ENCODE measurements around the gene MEAF6.

The MEAF6 gene

DNA sequence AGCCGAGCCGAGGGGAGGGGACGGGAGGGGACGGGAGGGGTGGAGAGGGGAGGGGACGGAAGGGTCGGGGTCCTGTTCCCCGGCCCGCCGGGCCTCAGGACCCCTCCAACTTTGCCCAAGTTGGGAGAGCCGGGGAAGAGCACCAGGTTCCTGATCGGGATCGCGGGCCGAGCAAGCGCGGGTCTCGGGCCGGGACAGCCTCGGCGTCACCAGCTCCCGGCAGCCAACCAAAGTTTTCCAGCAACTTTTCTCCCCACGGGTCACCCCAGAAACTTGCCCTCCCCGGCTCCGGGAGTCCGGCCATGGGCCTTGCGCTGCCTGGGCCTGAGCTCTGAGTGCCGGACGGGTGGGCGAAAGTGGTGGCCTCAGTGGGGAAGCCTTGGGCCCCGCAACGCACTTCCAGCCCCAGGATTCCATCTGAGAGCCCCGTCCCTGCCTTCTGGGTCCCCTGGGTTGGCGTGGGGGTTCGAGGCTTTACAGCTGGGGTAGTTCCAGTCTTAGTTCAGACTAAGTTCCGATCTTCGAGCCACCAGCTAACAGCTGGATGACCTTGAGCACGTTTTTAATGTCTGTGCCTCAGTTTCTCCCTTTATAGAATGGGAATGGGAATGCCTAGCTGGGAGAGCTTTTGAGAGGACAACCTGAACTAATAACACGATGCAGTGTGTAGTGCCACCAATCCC lies 39.7 kb downstream of the MEAF6 start:
- no peak for DNase-seq (ENCODE audit: low read depth in 2 of 2, low spot score in 1 of 2)

- peak; percentile 74 to 88 for DNase-seq (ENCODE audit: low read depth in 2 of 2, low spot score in 1 of 2)
Measured at GRCh38 chr1:37474046-37474696, 40.4 kb downstream of the MEAF6 start, which contains the start of gene ZC3H12A. Gene ZC3H12A (plus strand): TSS chr1:37474580. CDS start chr1:37475497, 917 bp downstream.

- DNase-seq (ENCODE audit: low read depth in 2 of 2, low spot score in 1 of 2): no peak
Measured at GRCh38 chr1:37473431-37474045, 41.0 kb downstream of the MEAF6 start.

- DNase-seq (ENCODE audit: low read depth in 2 of 2, low spot score in 1 of 2): no peak
Measured at GRCh38 chr1:37472994-37473393, 41.6 kb downstream of the MEAF6 start.

- no peak for DNase-seq (ENCODE audit: low read depth in 2 of 2, low spot score in 1 of 2)
Measured at GRCh38 chr1:37472281-37472680, 42.3 kb downstream of the MEAF6 start.

DNA sequence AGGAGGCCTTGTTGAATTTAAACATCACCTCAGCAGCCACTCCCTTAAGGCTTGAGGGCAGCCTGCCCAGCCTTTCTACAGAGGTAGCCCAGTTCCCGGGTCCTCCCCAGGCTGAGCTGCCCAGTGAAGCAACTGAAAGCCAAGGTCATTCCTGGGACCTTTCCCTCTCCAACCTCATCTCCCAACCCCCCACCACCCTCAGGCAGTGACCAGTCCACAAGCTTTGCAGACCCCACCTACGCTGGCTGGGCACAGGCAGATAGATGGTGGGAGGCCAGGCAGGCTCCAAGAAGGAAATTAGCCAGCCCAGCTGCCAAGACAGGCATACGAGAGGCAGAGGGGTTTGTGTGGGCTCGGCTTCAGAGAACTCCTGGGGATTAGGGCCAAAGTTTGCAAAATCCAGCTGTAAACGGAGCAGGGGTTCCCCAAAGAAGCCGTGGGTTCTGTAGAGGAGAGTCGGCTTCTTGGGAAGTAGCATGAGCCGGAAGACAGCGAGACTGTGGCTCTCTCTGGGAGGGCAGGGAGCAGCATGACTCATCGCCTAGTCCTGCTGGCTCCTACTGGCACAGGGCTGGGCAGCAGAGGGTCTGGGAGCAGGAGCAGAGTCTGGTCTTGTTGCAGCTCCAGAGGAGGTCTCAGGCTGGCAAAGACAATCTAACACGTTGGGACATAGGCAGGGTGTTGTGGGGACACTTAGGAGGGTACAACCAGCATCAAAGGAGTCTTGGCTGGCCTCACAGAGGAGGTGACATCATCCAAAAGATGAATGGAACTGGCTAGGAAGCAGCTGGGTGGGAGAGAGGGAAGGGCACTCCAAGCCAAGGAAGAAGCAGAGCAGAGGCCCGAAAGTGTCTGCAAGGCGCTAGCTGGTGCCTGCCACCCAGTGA lies 43.0 kb downstream of the MEAF6 start:
- no peak for DNase-seq (ENCODE audit: low read depth in 2 of 2, low spot score in 1 of 2)

DNA sequence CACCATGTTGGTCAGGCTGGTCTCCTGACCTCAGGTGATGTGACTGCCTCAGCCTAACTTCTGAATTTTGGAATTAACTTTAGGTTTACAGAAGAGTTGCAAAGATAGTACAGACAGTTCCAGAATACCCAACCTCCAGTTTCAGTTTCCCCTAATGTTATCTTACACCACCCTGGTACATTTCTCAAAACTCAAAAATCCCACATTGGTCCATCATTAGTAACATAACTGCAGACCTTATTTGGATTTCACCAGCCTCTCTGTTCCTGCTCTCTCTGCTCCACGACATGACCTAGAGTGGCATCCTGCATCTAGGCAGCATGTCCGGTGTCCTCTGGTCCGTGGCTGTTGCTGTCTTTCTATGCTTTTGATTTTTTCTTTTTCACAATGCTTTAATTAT lies 45.2 kb downstream of the MEAF6 start:
- DNase-seq (ENCODE audit: low read depth in 2 of 2, low spot score in 1 of 2): no peak

DNA sequence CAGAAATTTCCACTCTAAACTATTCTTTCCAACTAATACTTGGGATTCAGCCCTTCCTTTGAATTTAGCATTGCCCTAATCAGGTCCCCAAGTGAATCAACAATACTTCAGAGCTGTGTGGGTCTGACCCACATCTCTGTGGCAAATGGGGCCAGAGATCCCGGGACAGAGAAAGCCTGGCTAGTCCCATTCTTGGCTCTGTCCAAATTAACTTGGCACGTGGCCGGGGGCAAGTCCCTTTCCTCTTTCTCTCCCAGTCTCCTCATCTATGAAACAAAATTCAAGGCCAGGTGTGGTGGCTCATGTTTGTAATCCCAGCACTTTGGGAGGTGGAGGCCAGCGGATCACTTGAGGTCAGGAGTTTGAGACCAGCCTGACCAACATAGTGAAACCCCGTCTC lies 46.5 kb downstream of the MEAF6 start:
- no peak for DNase-seq (ENCODE audit: low read depth in 2 of 2, low spot score in 1 of 2)

DNA sequence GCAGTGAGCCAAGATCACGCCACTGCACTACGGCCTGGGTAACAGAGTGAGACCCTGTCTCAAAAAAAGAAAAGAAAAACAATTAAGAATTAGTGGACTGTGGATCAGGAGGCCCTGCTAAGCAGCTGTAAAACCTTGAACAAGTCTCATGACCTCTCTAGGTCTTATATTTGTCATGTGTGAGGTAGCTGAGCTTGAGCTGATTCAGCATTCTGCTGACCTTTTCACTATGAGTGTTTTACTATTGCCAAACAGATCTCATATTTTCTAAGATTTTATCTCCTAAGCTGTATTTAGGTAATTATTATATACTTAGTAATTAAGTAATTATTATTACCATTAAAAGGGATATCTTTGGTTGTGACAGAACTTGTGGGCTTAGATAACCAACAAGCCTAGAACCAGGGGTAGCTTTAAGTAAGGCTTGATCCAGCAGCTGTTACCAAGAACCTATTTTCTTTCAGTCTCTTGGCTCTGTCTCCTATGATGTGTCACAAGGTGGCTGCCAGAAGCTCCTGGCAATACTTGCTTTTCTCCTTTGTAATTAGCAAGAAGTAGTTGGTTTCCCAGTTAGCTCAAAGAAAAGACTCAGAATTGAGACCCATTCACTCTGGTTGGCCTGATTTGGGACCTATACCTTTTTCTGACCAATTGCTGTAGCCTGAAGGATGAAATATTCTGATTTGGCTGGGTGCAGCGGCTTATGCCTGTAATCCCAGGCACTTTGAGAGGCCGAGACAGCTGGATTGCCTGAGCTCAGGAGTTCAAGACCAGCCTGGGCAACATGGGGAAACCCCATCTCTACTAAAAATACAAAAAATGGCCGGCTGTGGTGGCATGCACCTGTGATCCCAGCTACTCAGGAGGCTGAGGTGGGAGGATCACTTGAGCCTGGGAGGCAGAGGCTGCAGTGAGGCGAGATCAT lies 48.7 kb downstream of the MEAF6 start:
- DNase-seq (ENCODE audit: low read depth in 2 of 2, low spot score in 1 of 2): no peak

GRCh38 chr1:37464443-37464842 lies 50.1 kb downstream of the MEAF6 start:
- DNase-seq (ENCODE audit: low read depth in 2 of 2, low spot score in 1 of 2): no peak

- no peak for DNase-seq (ENCODE audit: low read depth in 2 of 2, low spot score in 1 of 2)
Measured at GRCh38 chr1:37461698-37462436, 52.7 kb downstream of the MEAF6 start.

- no peak for DNase-seq (ENCODE audit: low read depth in 2 of 2, low spot score in 1 of 2)
Measured at GRCh38 chr1:37458551-37458950, 56.0 kb downstream of the MEAF6 start.

GRCh38 chr1:37456614-37457013 lies 58.0 kb downstream of the MEAF6 start:
- DNase-seq (ENCODE audit: low read depth in 2 of 2, low spot score in 1 of 2): no peak

- DNase-seq (ENCODE audit: low read depth in 2 of 2, low spot score in 1 of 2): no peak
Measured at GRCh38 chr1:37455516-37455915, 59.0 kb downstream of the MEAF6 start.

DNA sequence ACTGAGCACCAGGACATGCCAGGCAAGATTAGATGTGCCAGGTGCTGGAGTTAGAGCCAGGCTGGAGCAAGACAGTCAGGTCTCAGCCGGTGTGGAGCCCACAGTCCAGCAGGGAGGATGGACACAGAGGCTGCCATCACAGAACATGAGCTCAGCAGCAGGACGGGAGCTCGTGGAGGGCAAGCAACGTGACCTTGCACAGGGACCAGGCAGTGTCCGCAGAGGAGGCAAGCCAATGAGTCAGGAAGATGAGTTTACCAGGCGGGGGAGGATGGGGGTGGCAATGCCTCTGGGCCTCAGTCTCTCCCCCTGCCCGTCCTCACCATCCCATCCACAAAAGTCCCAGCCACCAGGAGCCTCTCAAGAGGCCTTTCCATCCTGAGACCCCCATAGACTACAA lies 60.9 kb downstream of the MEAF6 start:
- DNase-seq (ENCODE audit: low read depth in 2 of 2, low spot score in 1 of 2): no peak

GRCh38 chr1:37452416-37452815 lies 62.1 kb downstream of the MEAF6 start:
- DNase-seq (ENCODE audit: low read depth in 2 of 2, low spot score in 1 of 2): no peak

GRCh38 chr1:37449936-37450335 lies 64.6 kb downstream of the MEAF6 start:
- DNase-seq (ENCODE audit: low read depth in 2 of 2, low spot score in 1 of 2): peak in 1 of 2 donors; percentile 6

- DNase-seq (ENCODE audit: low read depth in 2 of 2, low spot score in 1 of 2): no peak
Measured at GRCh38 chr1:37448691-37449417, 65.7 kb downstream of the MEAF6 start.

- no peak for DNase-seq (ENCODE audit: low read depth in 2 of 2, low spot score in 1 of 2)
Measured at GRCh38 chr1:37448185-37448584, 66.4 kb downstream of the MEAF6 start.

All from stimulated activated CD8-positive, alpha-beta memory T cell treated with anti-CD3 and anti-CD28 coated beads, Interleukin-4, amount 100 ng/mL, for 4 hours (primary cell).